Measurements from ENCODE around the gene GADD45A. TPM values are rescaled to one million over a fixed set of nuclear protein-coding genes. Genes with fewer than 3 reads are reported as not detected.

Gene GADD45A
- total and polyA plus RNA-seq, 2 experiments from 2014 or later: 72.8 to 115 TPM

DNA sequence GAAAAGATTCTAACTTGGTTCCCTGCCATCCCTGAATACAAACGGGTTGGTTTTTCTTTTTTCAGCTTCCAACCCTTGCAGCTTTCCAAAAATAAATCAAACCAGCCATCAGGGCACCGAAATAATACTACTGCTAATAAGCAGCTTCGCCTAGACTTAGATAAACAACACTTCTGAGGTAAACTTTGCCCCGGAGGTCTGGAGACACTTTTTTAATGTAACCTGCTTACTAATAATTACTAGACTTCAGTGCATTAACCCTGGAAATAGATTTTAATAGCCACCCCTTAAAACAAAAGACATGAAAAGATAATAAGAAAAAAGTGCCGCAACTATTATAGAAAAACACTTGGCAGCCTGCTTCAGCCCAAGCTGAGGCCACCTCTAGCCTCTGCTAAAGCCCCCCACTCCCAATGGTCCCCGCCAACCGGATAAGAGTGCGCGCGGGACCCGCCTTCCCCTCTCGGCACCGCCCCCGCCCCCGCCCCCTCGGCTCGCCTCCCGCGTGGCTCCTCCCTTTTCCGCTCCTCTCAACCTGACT, 405 bp upstream of the GADD45A start:
- DNase-seq: no peak
- TF ChIP-seq EZH2phosphoT487 (IDR thresholded peaks at IDR 0.05; ENCODE audit: insufficient read depth, low read depth) (no peak), EZH2 (IDR thresholded peaks at IDR 0.05; ENCODE audit: insufficient read depth, poor library complexity, severe bottlenecking) (no peak)
- Histone ChIP-seq H3K36me3 (ENCODE audit: low read depth) (peaks cover 25% of the 10 kb centered on the region), H3K79me2 (ENCODE audit: insufficient read depth) (peaks cover 33% of the 10 kb centered on the region), H3K27ac (peak overlapping the region; percentile 97), H2AFZ (peak overlapping the region; percentile 17), H3K4me1 (ENCODE audit: insufficient read depth) (peaks cover 53% of the 10 kb centered on the region), H3F3A (ENCODE audit: insufficient read depth) (peaks cover 50% of the 10 kb centered on the region), H3K4me3 (peak overlapping the region; percentile 96), H3K4me2 (ENCODE audit: unreplicated experiment) (peak overlapping the region; percentile 93), H3K9ac (peak overlapping the region; percentile 63), H3K27me3 (replicated peaks; ENCODE audit: insufficient read depth) (no peaks in the 10 kb centered on the region), H3K9me2 (ENCODE audit: insufficient read depth) (no peaks in the 10 kb centered on the region), H3K9me3 (ENCODE audit: low read depth) (no peaks in the 10 kb centered on the region), H4K20me1 (ENCODE audit: insufficient read depth) (no peaks in the 10 kb centered on the region)
- in situ Hi-C loops (cut with MboI): loop anchor here (10.0 kb wide), 2 partner anchors 70 to 120 kb away; no protein-coding TSS in a partner anchor
- 1 to 2% methylated on average over 10 to 20 of the region's 20 CpGs for WGBS, 2 experiments (ENCODE audit: low coverage in 1 of 2, low lambda C conversion rate in 2 of 2, missing lambda C conversion rate in 2 of 2)

DNA sequence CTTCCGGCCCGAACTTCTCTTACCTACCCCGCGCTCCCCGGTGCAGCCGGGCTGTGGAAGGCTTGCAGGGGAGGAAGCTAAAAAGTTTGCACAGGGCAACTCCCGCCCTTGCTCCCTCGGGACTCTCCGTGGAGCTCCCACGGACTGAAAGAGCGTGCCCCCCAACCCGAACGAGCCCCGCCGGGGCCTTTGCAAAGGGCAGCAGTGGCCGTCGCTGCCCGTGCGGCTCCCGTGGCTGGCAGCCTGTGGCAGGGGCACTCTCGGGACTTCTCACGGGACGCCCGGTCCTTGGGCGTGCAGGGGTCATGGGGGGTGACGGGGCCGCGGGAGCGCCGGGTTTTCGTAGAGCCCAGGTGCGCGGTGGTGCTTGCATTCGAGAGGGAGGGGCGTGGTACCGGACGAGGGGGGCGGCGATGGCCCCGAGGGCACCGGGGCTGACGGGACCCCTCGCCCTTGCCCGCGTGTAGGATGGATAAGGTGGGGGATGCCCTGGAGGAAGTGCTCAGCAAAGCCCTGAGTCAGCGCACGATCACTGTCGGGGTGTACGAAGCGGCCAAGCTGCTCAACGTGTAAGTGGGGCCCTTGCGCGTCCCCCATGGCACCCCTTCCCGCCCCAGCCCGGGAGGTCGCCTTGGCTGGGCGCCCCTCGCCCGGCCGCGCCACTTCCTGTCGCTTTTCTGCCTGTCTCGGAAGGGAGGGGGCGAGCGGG, 711 bp downstream of the GADD45A start:
- 0 to 1% methylated on average over 27 to 50 of the region's 65 CpGs for WGBS, 2 experiments (ENCODE audit: low coverage in 1 of 2, low lambda C conversion rate in 2 of 2, missing lambda C conversion rate in 2 of 2)
- peak overlapping the region; percentile 97 for H3K27ac ChIP-seq
- no peaks in the 10 kb centered on the region for H3K27me3 ChIP-seq (replicated peaks; ENCODE audit: insufficient read depth)
- H2AFZ ChIP-seq: no peak overlapping the region
- no peak for TF ChIP-seq EZH2 (IDR thresholded peaks at IDR 0.05; ENCODE audit: insufficient read depth, poor library complexity, severe bottlenecking)
- TF ChIP-seq EZH2phosphoT487 (IDR thresholded peaks at IDR 0.05; ENCODE audit: insufficient read depth, low read depth): no peak
- H3F3A ChIP-seq (ENCODE audit: insufficient read depth): peaks cover 61% of the 10 kb centered on the region
- peak overlapping the region; percentile 96 for H3K4me3 ChIP-seq
- in situ Hi-C loops (cut with MboI): loop anchor here (10.0 kb wide), 2 partner anchors 69 to 121 kb away; no protein-coding TSS in a partner anchor
- H4K20me1 ChIP-seq (ENCODE audit: insufficient read depth): no peaks in the 10 kb centered on the region
- no peaks in the 10 kb centered on the region for H3K9me3 ChIP-seq (ENCODE audit: low read depth)
- peak overlapping the region; percentile 96 for H3K9ac ChIP-seq
- no peaks in the 10 kb centered on the region for H3K9me2 ChIP-seq (ENCODE audit: insufficient read depth)
- H3K4me2 ChIP-seq (ENCODE audit: unreplicated experiment): peak overlapping the region; percentile 96
- DNase-seq: peak; percentile 82
- peaks cover 26% of the 10 kb centered on the region for H3K36me3 ChIP-seq (ENCODE audit: low read depth)
- H3K79me2 ChIP-seq (ENCODE audit: insufficient read depth): peaks cover 33% of the 10 kb centered on the region
- H3K4me1 ChIP-seq (ENCODE audit: insufficient read depth): peaks cover 46% of the 10 kb centered on the region

DNA sequence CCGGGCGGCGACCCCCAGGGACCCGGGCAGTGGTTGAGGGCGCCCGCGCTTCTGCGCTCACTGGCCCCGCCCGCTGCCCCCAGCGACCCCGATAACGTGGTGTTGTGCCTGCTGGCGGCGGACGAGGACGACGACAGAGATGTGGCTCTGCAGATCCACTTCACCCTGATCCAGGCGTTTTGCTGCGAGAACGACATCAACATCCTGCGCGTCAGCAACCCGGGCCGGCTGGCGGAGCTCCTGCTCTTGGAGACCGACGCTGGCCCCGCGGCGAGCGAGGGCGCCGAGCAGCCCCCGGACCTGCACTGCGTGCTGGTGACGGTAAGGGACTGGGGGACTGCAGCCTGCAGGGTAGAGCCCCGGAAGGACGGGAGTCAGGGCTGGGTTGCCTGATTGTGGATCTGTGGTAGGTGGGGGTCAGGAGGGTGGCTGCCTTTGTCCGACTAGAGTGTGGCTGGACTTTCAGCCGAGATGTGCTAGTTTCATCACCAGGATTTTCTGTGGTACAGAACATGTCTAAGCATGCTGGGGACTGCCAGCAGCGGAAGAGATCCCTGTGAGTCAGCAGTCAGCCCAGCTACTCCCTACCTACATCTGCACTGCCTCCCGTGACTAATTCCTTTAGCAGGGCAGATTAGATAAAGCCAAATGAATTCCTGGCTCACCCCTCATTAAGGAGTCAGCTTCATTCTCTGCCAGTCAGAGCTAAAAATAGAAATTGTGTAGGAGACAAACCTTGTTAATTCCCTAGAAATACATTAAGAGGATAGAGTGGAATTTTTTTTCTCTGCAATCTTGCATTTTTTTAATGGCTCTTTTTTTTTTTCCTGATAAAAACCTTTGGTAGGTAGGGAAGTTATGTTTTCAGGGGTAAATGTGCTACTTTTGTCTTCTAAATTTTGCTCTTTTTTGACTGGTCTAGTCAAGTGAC, 1.5 kb downstream of the GADD45A start:
- H2AFZ ChIP-seq: no peak overlapping the region
- H4K20me1 ChIP-seq (ENCODE audit: insufficient read depth): no peaks in the 10 kb centered on the region
- peak overlapping the region; percentile 96 for H3K4me3 ChIP-seq
- no peaks in the 10 kb centered on the region for H3K9me3 ChIP-seq (ENCODE audit: low read depth)
- peak overlapping the region; percentile 96 for H3K4me2 ChIP-seq (ENCODE audit: unreplicated experiment)
- no peaks in the 10 kb centered on the region for H3K9me2 ChIP-seq (ENCODE audit: insufficient read depth)
- peak overlapping the region; percentile 96 for H3K9ac ChIP-seq
- peak overlapping the region; percentile 97 for H3K27ac ChIP-seq
- in situ Hi-C loops (cut with MboI): loop anchor here (10.0 kb wide), 2 partner anchors 68 to 122 kb away; no protein-coding TSS in a partner anchor
- peak; percentile 99 for DNase-seq
- 1% methylated on average over 42 to 43 of the region's 43 CpGs for WGBS, 2 experiments (ENCODE audit: low coverage in 1 of 2, low lambda C conversion rate in 2 of 2, missing lambda C conversion rate in 2 of 2)
- peaks cover 26% of the 10 kb centered on the region for H3K36me3 ChIP-seq (ENCODE audit: low read depth)
- peaks cover 33% of the 10 kb centered on the region for H3K79me2 ChIP-seq (ENCODE audit: insufficient read depth)
- peaks cover 46% of the 10 kb centered on the region for H3K4me1 ChIP-seq (ENCODE audit: insufficient read depth)
- TF ChIP-seq EZH2 (IDR thresholded peaks at IDR 0.05; ENCODE audit: insufficient read depth, poor library complexity, severe bottlenecking): no peak
- no peak for TF ChIP-seq EZH2phosphoT487 (IDR thresholded peaks at IDR 0.05; ENCODE audit: insufficient read depth, low read depth)
- no peaks in the 10 kb centered on the region for H3K27me3 ChIP-seq (replicated peaks; ENCODE audit: insufficient read depth)
- peaks cover 69% of the 10 kb centered on the region for H3F3A ChIP-seq (ENCODE audit: insufficient read depth)

DNA sequence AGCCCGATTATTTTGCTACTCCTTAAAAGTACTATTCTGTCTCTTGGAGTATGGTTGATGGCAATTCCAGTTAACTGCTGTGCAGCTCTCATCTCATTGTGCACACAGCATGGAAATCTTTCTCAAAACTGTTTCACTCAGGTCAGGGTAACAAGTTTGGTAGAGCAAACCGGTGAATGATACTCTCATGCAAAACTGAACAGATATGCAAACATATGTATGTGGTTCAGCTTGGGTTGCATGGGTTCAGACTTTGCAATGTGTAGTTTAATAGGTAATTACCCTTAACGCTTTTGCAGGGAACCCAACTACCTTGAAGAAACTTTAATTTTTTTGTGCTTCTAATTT, 2.2 kb downstream of the GADD45A start:
- in situ Hi-C loops (cut with MboI): loop anchor here (10.0 kb wide), 2 partner anchors 68 to 122 kb away; no protein-coding TSS in a partner anchor
- 61% methylated on average over 3 of the region's 3 CpGs for WGBS, 2 experiments (ENCODE audit: low coverage in 1 of 2, low lambda C conversion rate in 2 of 2, missing lambda C conversion rate in 2 of 2)
- TF ChIP-seq EZH2phosphoT487 (IDR thresholded peaks at IDR 0.05; ENCODE audit: insufficient read depth, low read depth) (no peak), EZH2 (IDR thresholded peaks at IDR 0.05; ENCODE audit: insufficient read depth, poor library complexity, severe bottlenecking) (no peak)

More for the DNA sequence above, 2.2 kb downstream of the GADD45A start:
- H4K20me1 ChIP-seq (ENCODE audit: insufficient read depth): no peaks in the 10 kb centered on the region
- peak; percentile 24 for DNase-seq
- H3K4me2 ChIP-seq (ENCODE audit: unreplicated experiment): peak overlapping the region; percentile 96
- peak overlapping the region; percentile 97 for H3K27ac ChIP-seq
- H3K27me3 ChIP-seq (replicated peaks; ENCODE audit: insufficient read depth): no peaks in the 10 kb centered on the region
- H3K9ac ChIP-seq: peak overlapping the region; percentile 96
- H3K4me1 ChIP-seq (ENCODE audit: insufficient read depth): peaks cover 41% of the 10 kb centered on the region
- H2AFZ ChIP-seq: no peak overlapping the region
- H3K4me3 ChIP-seq: peak overlapping the region; percentile 96
- peaks cover 33% of the 10 kb centered on the region for H3K79me2 ChIP-seq (ENCODE audit: insufficient read depth)
- H3K9me2 ChIP-seq (ENCODE audit: insufficient read depth): no peaks in the 10 kb centered on the region
- peaks cover 74% of the 10 kb centered on the region for H3F3A ChIP-seq (ENCODE audit: insufficient read depth)
- no peaks in the 10 kb centered on the region for H3K9me3 ChIP-seq (ENCODE audit: low read depth)
- peaks cover 26% of the 10 kb centered on the region for H3K36me3 ChIP-seq (ENCODE audit: low read depth)

Data from GM23248 (cell line).